Stimulated activated CD4-positive, alpha-beta T cell treated with anti-CD3 and anti-CD28 coated beads, Interleukin-4, amount 100 ng/mL, for 4 hours (primary cell): ENCODE measurements around the gene CMTM7.

Source experiments
- DNase-seq, 2 experiments: peaks; one replicate each; pipeline ENCODE4 v3.0.0-alpha.2; 2020

Gene CMTM7

GRCh38 chr3:32391643-32392535 is at the start of gene CMTM7:
Gene CMTM7 (plus strand): TSS chr3:32391853. CDS start chr3:32391907, 54 bp downstream.
- DNase-seq = peak; percentile 47 to 48

DNA sequence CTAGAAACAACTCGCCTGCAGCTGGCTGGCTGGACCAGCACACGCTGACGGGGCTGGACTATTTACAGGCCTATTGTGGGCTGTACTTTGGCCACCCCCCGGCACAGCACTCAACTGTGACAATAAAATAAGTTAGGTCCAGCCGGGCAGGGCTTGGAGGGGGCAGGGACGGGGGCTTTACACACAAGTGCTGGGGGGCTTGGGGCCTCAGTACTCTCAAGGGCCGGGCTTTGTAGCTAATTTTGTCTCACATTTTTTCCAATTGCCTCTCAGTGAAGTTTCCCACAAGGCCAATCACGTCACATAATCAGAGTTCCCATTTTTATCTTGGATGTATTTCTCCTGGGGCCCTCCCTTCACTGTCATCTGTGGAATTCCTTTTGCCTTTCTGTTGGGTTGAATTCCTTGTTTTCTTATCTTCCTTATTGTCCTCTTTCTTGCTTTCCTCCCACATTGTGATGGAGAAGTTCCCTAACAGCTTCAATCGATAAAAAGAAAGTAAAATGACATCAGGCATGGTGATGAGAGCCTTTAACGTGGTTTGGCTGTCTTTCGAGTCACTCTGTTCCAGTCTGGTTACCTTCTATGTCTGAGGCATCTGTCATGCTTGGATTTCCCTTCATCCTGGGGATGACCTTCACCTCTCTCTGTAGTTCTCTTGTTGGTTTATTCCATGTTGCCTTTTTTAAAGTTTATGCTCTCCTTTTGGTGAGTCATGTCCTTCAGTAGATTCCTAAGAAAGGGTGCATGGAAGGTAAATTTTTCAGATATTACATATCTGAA is 44.1 kb upstream of the CMTM7 start:
- DNase-seq = no peak

- no peak for DNase-seq
Measured at GRCh38 chr3:32349184-32349583, 42.5 kb upstream of the CMTM7 start.

GRCh38 chr3:32352563-32352962 is 39.1 kb upstream of the CMTM7 start:
- DNase-seq = no peak

DNA sequence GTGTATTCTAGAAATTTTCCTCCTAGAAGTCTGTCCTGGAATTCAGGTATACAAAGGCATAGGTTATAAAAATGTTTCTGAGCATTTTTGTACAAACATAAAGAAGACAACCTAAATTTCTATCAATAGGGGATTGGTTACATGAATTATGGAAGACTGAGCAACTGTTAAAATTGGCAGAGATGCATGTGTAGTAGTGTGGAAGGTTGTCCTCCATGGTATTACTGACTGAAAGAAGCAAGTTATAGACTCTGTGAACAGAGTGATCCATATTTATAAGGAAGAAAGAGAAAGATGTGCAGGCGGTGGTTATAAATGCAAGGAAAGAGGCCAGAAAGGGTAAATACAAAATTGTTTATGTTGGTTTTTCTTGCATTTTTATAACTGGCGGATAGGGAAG is 38.3 kb upstream of the CMTM7 start:
- DNase-seq = no peak

GRCh38 chr3:32354362-32354778 is 37.3 kb upstream of the CMTM7 start:
- DNase-seq = no peak

GRCh38 chr3:32355751-32356291 is 35.8 kb upstream of the CMTM7 start:
- DNase-seq = no peak

DNA sequence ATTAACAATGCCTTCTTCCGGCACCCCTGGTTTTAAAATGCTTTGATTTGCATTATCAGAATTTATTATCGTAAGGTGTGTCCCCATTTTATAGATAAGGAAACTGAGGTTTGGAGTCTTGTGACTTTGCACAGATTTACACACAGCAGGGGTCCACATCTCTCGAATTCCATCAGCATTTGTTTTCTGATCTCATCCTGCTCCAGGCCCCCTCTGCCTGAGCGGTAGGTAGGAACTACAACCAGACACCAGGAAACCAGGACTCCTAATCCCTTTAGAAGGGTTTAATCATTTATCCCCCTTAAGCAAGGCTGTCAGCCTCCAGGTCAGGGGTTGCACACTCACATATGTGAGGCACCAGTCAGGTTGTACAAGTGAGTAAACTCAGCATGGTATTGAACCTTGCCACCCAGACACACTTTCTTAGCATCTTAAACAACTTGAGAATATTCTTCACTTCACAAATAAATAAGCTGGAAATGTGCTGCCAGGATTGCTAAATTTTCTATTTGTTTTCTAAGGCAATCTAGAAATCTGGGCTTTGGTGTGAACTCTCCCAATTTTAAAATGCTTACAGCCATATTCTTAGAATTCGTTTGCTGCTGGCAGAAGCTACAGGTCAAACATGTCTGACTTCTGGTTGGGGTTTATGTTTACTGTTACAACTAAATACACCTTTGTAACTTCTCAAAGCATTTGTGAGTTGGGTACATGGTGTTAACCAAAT is 31.7 kb upstream of the CMTM7 start:
- DNase-seq = no peak

DNA sequence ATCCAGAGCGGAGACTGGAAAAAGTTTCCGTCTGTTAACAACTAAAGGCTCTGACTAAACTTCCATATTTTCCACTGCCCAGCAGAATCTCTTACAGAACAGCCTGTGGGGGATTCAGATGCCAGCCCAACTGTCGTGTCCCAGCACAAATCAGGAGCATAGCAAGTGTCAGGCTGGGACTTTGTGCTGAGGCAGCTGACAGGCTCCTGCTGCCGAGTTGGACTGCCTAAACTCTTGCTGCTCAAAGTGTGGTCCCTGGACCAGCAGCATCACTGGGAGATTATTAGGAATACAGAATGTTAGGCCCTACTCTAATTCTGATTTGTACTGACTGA is 31.2 kb upstream of the CMTM7 start:
- DNase-seq = no peak

DNA sequence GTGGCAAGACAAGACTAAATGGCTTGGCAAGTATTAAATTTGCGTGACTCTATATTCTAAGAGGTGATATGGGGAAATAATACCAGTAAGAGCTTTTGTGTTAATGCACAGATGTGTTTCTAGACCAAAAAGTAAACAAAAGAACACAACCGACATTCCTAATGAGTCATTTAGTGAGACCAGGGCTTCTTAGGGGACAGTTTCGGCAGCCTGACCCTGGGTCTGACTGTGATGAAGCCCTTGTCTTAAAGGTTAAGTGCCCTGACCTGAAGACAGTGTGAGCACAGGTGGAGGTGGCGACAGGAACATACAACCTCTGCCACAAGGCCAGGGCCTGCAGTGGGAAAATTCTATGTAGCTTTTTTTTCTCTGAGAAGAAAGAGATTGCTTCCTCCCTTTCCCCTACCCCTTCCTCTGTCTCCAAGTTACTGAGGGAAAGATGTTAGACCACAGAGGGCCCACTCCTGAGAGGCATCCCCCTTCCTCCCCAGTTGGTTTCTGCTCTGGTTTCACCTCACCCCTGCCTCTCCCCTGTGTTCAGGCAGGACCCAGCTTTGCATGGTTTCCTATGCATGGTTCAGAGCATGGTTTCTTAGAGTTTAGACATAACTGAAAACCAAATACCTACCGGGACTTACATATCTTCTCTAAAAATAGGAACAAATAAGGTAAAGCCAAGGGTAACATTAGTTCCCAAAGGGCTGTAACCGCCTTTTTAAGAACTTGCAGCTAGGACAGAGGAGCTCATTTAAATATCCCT is 24.8 kb upstream of the CMTM7 start:
- DNase-seq = no peak

DNA sequence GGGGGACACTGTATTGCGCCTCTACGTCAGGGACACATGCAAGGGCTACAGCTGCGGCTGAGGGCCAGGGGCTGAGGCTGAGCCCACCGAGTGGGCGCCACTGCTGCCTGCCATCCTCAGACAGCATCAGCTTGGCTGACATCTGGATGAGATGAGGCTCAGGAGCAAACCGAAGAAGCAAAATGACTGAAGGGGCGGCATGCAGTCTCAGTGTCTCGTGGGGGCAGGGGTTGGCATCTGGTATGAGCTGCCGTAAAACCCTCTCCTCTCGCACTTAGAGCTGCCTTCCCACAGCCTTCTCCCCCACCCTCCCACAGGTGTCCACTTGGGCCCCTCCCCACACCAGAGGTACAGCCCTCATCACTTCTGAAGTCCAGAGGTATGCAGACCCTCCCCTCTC is 24.2 kb upstream of the CMTM7 start:
- DNase-seq = no peak

DNA sequence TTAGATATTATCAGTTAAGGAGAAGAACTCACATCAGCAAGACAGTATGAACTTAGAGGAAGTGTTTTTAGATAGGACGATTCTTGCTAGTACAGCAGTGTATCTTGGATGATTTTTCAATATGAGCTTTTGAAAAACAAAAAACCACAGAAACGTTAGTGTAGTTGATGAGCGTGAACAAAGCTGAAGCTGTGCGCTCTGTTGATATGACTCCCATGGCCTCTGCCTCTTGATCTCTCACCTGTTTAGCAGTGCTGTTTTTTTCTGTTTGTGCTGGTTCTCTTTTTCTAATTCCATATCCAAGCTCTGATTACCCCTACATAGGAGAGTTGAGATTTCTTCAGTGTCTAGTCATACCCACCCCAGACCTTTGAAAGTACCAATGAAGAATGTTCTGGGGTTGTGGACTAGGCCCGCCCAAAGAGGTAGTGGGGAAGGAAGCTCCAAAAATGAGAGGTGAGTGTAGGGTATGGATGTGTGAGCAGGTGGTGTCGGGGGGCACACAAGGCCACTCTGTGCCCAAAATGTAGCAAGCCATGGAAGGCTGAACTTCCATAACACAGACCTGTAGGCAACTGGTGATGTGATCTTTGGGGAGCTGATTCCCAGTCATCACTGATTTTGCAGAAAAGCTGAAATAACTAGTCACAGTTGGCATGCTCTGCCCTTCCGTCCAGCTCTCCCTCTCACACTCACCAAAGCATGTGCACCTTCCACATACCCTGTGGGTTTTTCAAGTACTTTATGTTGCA is 20.0 kb upstream of the CMTM7 start:
- no peak for DNase-seq

- no peak for DNase-seq
Measured at GRCh38 chr3:32372213-32372490, 19.5 kb upstream of the CMTM7 start.

- DNase-seq = no peak
Measured at GRCh38 chr3:32373276-32373675, 18.4 kb upstream of the CMTM7 start.

DNA sequence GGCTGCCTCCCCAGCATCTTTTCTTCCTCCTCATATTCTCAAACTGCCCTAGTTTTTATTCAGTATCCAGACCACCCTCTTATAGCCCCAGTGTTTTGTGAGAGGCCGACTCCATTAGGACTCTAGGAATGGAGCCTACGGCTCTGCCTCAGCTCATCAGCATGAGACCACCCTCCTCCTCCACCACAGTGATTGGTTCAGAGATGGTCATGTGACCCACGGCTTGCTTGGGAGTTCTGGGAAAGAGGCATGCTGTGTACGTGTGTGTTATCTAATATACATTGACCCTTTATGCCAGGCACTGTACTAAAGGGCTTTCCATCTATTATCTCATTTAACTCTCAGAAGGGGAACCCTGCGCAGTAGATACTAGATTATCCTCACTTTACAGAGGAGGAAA is 17.8 kb upstream of the CMTM7 start:
- DNase-seq = no peak

- peak; percentile 35 for DNase-seq
Measured at GRCh38 chr3:32374788-32375595, 16.7 kb upstream of the CMTM7 start.

DNA sequence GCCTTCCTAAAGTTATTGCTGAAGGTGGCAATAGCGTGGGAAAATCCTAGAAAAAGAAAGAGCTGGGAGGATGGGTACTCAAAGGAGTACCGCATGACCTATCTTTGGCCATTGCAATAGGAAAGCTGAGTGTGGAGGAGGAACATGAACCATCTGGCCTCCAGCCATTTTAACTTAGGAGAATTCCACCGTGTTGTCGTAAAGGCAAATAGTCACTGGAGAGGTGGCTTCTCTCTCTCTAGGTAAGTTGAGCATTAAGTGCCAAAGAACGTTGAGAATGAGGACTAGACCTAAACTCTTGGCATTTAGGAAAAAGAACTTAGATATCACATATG is 16.1 kb upstream of the CMTM7 start:
- no peak for DNase-seq

DNA sequence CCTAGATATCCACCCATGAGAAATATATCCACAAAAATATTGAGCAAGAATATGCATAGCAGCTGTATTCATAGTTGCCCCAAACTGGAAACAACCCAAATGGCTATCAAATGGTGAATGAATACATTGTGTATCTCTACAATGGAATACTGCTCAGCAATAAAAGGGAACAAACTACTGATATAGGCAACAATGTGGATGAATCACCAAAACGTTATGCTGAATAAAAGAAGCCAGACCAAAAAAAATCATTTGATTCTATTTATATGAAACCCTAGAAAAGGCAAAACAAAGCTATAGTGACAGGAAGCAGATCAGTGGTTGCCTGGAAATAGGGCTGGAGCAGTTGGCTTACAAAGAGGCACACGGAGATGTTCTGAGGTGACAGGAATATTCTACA is 15.5 kb upstream of the CMTM7 start:
- no peak for DNase-seq

DNA sequence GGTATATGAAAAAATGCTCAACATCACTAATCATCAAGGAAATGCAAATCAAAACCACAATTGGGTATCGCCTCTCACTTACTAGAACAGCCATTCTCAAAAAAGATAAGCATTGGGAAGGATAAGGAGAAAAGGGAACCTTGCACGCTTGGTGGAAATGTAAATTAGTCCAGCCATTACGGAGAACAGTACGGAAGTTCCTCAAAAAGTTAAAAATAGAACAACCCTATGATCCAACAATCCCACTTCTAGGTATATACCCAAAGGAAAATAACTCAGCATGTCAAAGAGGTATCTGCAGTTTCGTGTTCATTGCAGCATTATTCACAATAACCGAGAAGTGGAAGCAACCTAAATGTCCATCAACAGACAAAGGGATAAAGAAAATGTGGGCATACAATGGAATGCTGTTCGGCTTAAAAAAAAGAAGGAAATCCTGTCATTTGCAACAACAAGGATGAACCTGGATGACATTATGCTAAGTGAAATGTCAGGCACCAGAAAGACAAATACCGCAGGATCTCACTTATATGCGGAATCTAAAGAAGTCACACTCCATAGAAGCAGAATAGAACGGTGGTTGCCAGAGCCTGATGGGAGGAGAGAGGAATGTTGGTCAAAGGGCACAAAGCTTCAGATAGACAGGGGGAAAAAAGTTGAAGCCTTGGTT is 11.7 kb upstream of the CMTM7 start:
- DNase-seq = no peak

- no peak for DNase-seq
Measured at GRCh38 chr3:32381922-32382321, 9.7 kb upstream of the CMTM7 start.
